HEK293 (cell line): Measurements from ENCODE around the gene TEAD4.

Experiments used
- CTCF ChIP-seq: fragments of 450-650 bp; formaldehyde crosslinking; IDR thresholded peaks from 2 replicates; pipeline ENCODE4 v1.5.1; 2016; ENCODE audit warnings: missing biosample characterization, missing genetic modification characterization
- TCF7L2 ChIP-seq: IDR thresholded peaks from 2 replicates; pipeline ENCODE4 v1.6.1; 2011; ENCODE audit warnings: low read depth, mild to moderate bottlenecking, inconsistent platforms, low read length, moderate library complexity, borderline replicate concordance
- TSHZ1 ChIP-seq: fragments of 450-650 bp; formaldehyde crosslinking; IDR thresholded peaks from 2 replicates; pipeline ENCODE4 v1.5.1; 2016; ENCODE audit warnings: missing biosample characterization, missing genetic modification characterization, borderline replicate concordance
- ZNF2 ChIP-seq: fragments of 450-650 bp; formaldehyde crosslinking; IDR thresholded peaks from 2 replicates; pipeline ENCODE4 v1.5.1; 2016; ENCODE audit warnings: missing biosample characterization, missing genetic modification characterization
- ZNF488 ChIP-seq: fragments of 450-650 bp; formaldehyde crosslinking; IDR thresholded peaks from 2 replicates; pipeline ENCODE4 v1.5.1; 2016; ENCODE audit warnings: missing biosample characterization, missing genetic modification characterization
- ZNF76 ChIP-seq: fragments of 450-650 bp; formaldehyde crosslinking; IDR thresholded peaks from 2 replicates; pipeline ENCODE4; 2016; ENCODE audit warnings: low read depth, missing biosample characterization, missing genetic modification characterization, borderline replicate concordance

GRCh38 chr12:2963154-2963759 lies 4.1 kb downstream of the TEAD4 start:
- TF ChIP-seq TSHZ1 (tag by site-specific recombination) (no peak), CTCF (tag by site-specific recombination) (no peak), ZNF2 (no peak), ZNF76 (tag by site-specific recombination) (no peak), TCF7L2 (no peak), ZNF488 (tag by site-specific recombination) (no peak)
